Mucosa of descending colon (tissue), 3 donors: ENCODE measurements around the gene WFDC2. TPM values are rescaled to one million over a fixed set of nuclear protein-coding genes. Genes with fewer than 3 reads are reported as not detected.
"Not testable (repeated sequence)": the region's sequence is repeated elsewhere in the genome, so short reads cannot be mapped to it uniquely, and the experiment has no call there.

Experiments
- ATAC-seq: fragments of 200-7000 bp; cut with Tn5 transposase; one replicate; pipeline ENCODE4 v1.9.1; 2020; ENCODE audit warnings: mild to moderate bottlenecking, moderate library complexity
- DNase-seq, 3 donors: peaks; one replicate each; pipeline ENCODE4 v3.0.0-alpha.2; 2020
- H3K36me3 ChIP-seq: fragments of 200-600 bp; one replicate; pipeline ENCODE4 v1.8.0; 2021; ENCODE audit warnings: low read depth, mild to moderate bottlenecking
- H3K4me1 ChIP-seq: fragments of 200-600 bp; one replicate; pipeline ENCODE4 v1.8.0; 2021; ENCODE audit warnings: low read depth, mild to moderate bottlenecking
- H3K4me3 ChIP-seq: fragments of 200-600 bp; one replicate; pipeline ENCODE4 v1.8.0; 2021; ENCODE audit warnings: mild to moderate bottlenecking
- H3K9me3 ChIP-seq: fragments of 200-600 bp; one replicate; pipeline ENCODE4 v1.8.0; 2021; ENCODE audit warnings: mild to moderate bottlenecking
- CTCF ChIP-seq: fragments of 200-600 bp; IDR thresholded peaks from one replicate; pipeline ENCODE4 v1.8.0; 2022; ENCODE audit warnings: antibody characterized with exemption, mild to moderate bottlenecking
- intact Hi-C, 2 donors: fragments of 100-400 bp; cut with DNase I in 1 of 2; cut with micrococcal nuclease in 1 of 2; formaldehyde crosslinking; loops; one replicate each; pipeline versions ENCODE4 v1.11.0 to v1.11.1; 2022; cut with DNase I, micrococcal nuclease
- total RNA-seq, 3 donors: library from RNA; stranded (reverse); fragmentation: NEBNext Ultra II Directional in 2 of 3; extraction: Animal tissue kit (Norgen Biotek cat#: 25700) in 2 of 3; gene quantifications; one replicate each; pipeline versions ENCODE4 v1.2.1 to v1.2.4, GENCODE V29; 2021 to 2023
- donor health status: DM: no; HTN: no; CAD: no; lungs with moderate emphysema.
- donor health status: DM: no; HTN: no; CAD: no.
- donor health status: DM: no; HTN: yes; CAD: no.

The WFDC2 gene
- total RNA-seq, 3 donors from 2014 or later = 65.7 to 183 (median 78.0) TPM

- Histone ChIP-seq H3K9me3 (no peaks in the 10 kb centered on the region), H3K36me3 (no peaks in the 10 kb centered on the region), H3K4me1 (peaks cover 9% of the 10 kb centered on the region), H3K4me3 (no peak overlapping the region)
- DNase-seq (no peak), ATAC-seq (no peak)
- intact Hi-C loops = no loop called here
- TF ChIP-seq CTCF = no peak
These were observed 1.4 kb downstream of the WFDC2 start for GRCh38 chr20:45470937-45471336.

GRCh38 chr20:45472286-45472685 is 2.7 kb downstream of the WFDC2 start:
- H3K36me3 ChIP-seq, H3K4me1 ChIP-seq, ATAC-seq, intact Hi-C loops, H3K4me3 ChIP-seq, DNase-seq, H3K9me3 ChIP-seq: not testable (repeated sequence)

GRCh38 chr20:45477530-45478148 is 8.1 kb downstream of the WFDC2 start:
- ATAC-seq, H3K9me3 ChIP-seq, intact Hi-C loops, H3K36me3 ChIP-seq, H3K4me3 ChIP-seq, H3K4me1 ChIP-seq: not testable (repeated sequence)
- DNase-seq = peak in 1 of 3 donors; percentile 27

- TF ChIP-seq CTCF = no peak
- Histone ChIP-seq H3K36me3 (no peaks in the 10 kb centered on the region), H3K4me3 (no peak overlapping the region), H3K9me3 (no peaks in the 10 kb centered on the region), H3K4me1 (peaks cover 1% of the 10 kb centered on the region)
- no peak for DNase-seq
- intact Hi-C loops = no loop called here
- ATAC-seq = no peak
These were observed 10.3 kb downstream of the WFDC2 start for GRCh38 chr20:45479822-45480221.

GRCh38 chr20:45484676-45485075 is 15.1 kb downstream of the WFDC2 start:
- ATAC-seq = peak; percentile 88

GRCh38 chr20:45485388-45485787 is 15.8 kb downstream of the WFDC2 start:
- Histone ChIP-seq H3K36me3 (no peaks in the 10 kb centered on the region), H3K4me3 (no peak overlapping the region), H3K4me1 (peaks cover 3% of the 10 kb centered on the region), H3K9me3 (no peaks in the 10 kb centered on the region)
- DNase-seq = no peak
- TF ChIP-seq CTCF = no peak
- peak; percentile 67 for ATAC-seq
- intact Hi-C loops = no loop called here

More at GRCh38 chr20:45484676-45485075, 15.1 kb downstream of the WFDC2 start:
- no peaks in the 10 kb centered on the region for H3K9me3 ChIP-seq
- intact Hi-C loops = no loop called here
- peak in 1 of 3 donors; percentile 62 for DNase-seq
- H3K4me1 ChIP-seq = peaks cover 3% of the 10 kb centered on the region
- H3K36me3 ChIP-seq = no peaks in the 10 kb centered on the region
- no peak overlapping the region for H3K4me3 ChIP-seq
- TF ChIP-seq CTCF = no peak

- H3K4me1 ChIP-seq = peaks cover 3% of the 10 kb centered on the region
- no peak overlapping the region for H3K4me3 ChIP-seq
- H3K9me3 ChIP-seq = no peaks in the 10 kb centered on the region
- no peak for TF ChIP-seq CTCF
- intact Hi-C loops = no loop called here
- H3K36me3 ChIP-seq = no peaks in the 10 kb centered on the region
- no peak for ATAC-seq
- no peak for DNase-seq
These were observed 17.7 kb downstream of the WFDC2 start for GRCh38 chr20:45487231-45487635.
